ENCODE results near the gene ARHGAP15. TPM values are rescaled to one million over a fixed set of nuclear protein-coding genes. Genes with fewer than 3 reads are reported as not detected.
A peak's percentile ranks its signal among the peaks of the same experiment; 100 is the strongest.

Gene ARHGAP15
- total and polyA plus RNA-seq, 2 experiments from 2014 or later: not detected

- Histone ChIP-seq H3F3A (ENCODE audit: insufficient read depth) (no peaks in the 10 kb centered on the region), H3K4me2 (ENCODE audit: unreplicated experiment) (no peak overlapping the region), H4K20me1 (ENCODE audit: insufficient read depth) (no peaks in the 10 kb centered on the region), H3K4me1 (ENCODE audit: insufficient read depth) (peaks cover 7% of the 10 kb centered on the region; the same call in 1 of the 2 replicates), H2AFZ (no peak overlapping the region), H3K79me2 (ENCODE audit: insufficient read depth) (no peaks in the 10 kb centered on the region), H3K36me3 (ENCODE audit: low read depth) (no peaks in the 10 kb centered on the region), H3K9me3 (ENCODE audit: low read depth) (no peaks in the 10 kb centered on the region), H3K4me3 (no peak overlapping the region), H3K9ac (no peak overlapping the region), H3K27ac (no peak overlapping the region), H3K27me3 (replicated peaks; ENCODE audit: insufficient read depth) (no peaks in the 10 kb centered on the region), H3K9me2 (ENCODE audit: insufficient read depth) (no peaks in the 10 kb centered on the region)
- 94 to 98% methylated on average over 2 of the region's 2 CpGs for WGBS, 2 experiments (ENCODE audit: low coverage in 1 of 2, low lambda C conversion rate in 2 of 2, missing lambda C conversion rate in 2 of 2)
- DNase-seq: no peak
- in situ Hi-C loops (cut with MboI): no loop called here
- TF ChIP-seq EZH2phosphoT487 (IDR thresholded peaks at IDR 0.05; ENCODE audit: insufficient read depth, low read depth): no peak
- TF ChIP-seq EZH2 (IDR thresholded peaks at IDR 0.05; ENCODE audit: insufficient read depth, poor library complexity, severe bottlenecking): no peak
Observed at GRCh38 chr2:143729296-143729814, 600.1 kb downstream of the ARHGAP15 start.

GRCh38 chr2:143730155-143730952 lies 601.1 kb downstream of the ARHGAP15 start:
- TF ChIP-seq EZH2 (IDR thresholded peaks at IDR 0.05; ENCODE audit: insufficient read depth, poor library complexity, severe bottlenecking) (no peak), EZH2phosphoT487 (IDR thresholded peaks at IDR 0.05; ENCODE audit: insufficient read depth, low read depth) (no peak)
- Histone ChIP-seq H3F3A (ENCODE audit: insufficient read depth) (no peaks in the 10 kb centered on the region), H3K27me3 (replicated peaks; ENCODE audit: insufficient read depth) (no peaks in the 10 kb centered on the region), H3K36me3 (ENCODE audit: low read depth) (no peaks in the 10 kb centered on the region), H4K20me1 (ENCODE audit: insufficient read depth) (no peaks in the 10 kb centered on the region), H3K4me1 (ENCODE audit: insufficient read depth) (peaks cover 7% of the 10 kb centered on the region; the same call in 1 of the 2 replicates), H3K4me2 (ENCODE audit: unreplicated experiment) (peak overlapping the region; percentile 12), H3K4me3 (no peak overlapping the region), H3K9me2 (ENCODE audit: insufficient read depth) (no peaks in the 10 kb centered on the region), H3K9ac (no peak overlapping the region), H2AFZ (peak overlapping the region; percentile 40), H3K79me2 (ENCODE audit: insufficient read depth) (no peaks in the 10 kb centered on the region), H3K27ac (no peak overlapping the region), H3K9me3 (ENCODE audit: low read depth) (no peaks in the 10 kb centered on the region)
- in situ Hi-C loops (cut with MboI): no loop called here
- peak; percentile 67 for DNase-seq
- 21 to 24% methylated on average over 6 of the region's 6 CpGs for WGBS, 2 experiments (ENCODE audit: low coverage in 1 of 2, low lambda C conversion rate in 2 of 2, missing lambda C conversion rate in 2 of 2)

- no peaks in the 10 kb centered on the region for H3K9me3 ChIP-seq (ENCODE audit: low read depth)
- TF ChIP-seq EZH2 (IDR thresholded peaks at IDR 0.05; ENCODE audit: insufficient read depth, poor library complexity, severe bottlenecking): no peak
- H3K27me3 ChIP-seq (replicated peaks; ENCODE audit: insufficient read depth): no peaks in the 10 kb centered on the region
- H3K4me2 ChIP-seq (ENCODE audit: unreplicated experiment): no peak overlapping the region
- H3K4me1 ChIP-seq (ENCODE audit: insufficient read depth): peaks cover 7% of the 10 kb centered on the region; the same call in 1 of the 2 replicates
- WGBS, 2 experiments (ENCODE audit: low coverage in 1 of 2, low lambda C conversion rate in 2 of 2, missing lambda C conversion rate in 2 of 2): 75 to 83% methylated on average over 1 of the region's 1 CpG
- DNase-seq: peak; percentile 36
- no peaks in the 10 kb centered on the region for H4K20me1 ChIP-seq (ENCODE audit: insufficient read depth)
- H3K79me2 ChIP-seq (ENCODE audit: insufficient read depth): no peaks in the 10 kb centered on the region
- no peak overlapping the region for H3K27ac ChIP-seq
- no peak overlapping the region for H2AFZ ChIP-seq
- in situ Hi-C loops (cut with MboI): no loop called here
- H3K4me3 ChIP-seq: no peak overlapping the region
- H3K9me2 ChIP-seq (ENCODE audit: insufficient read depth): no peaks in the 10 kb centered on the region
- H3F3A ChIP-seq (ENCODE audit: insufficient read depth): no peaks in the 10 kb centered on the region
- H3K36me3 ChIP-seq (ENCODE audit: low read depth): no peaks in the 10 kb centered on the region
- no peak overlapping the region for H3K9ac ChIP-seq
Observed at GRCh38 chr2:143730953-143731260, 601.7 kb downstream of the ARHGAP15 start.

GRCh38 chr2:143732076-143732475 lies 602.9 kb downstream of the ARHGAP15 start:
- Histone ChIP-seq H3K9me3 (ENCODE audit: low read depth) (no peaks in the 10 kb centered on the region), H3K79me2 (ENCODE audit: insufficient read depth) (no peaks in the 10 kb centered on the region), H3K27ac (no peak overlapping the region), H3K4me2 (ENCODE audit: unreplicated experiment) (no peak overlapping the region), H3K4me1 (ENCODE audit: insufficient read depth) (peaks cover 7% of the 10 kb centered on the region; the same call in 1 of the 2 replicates), H2AFZ (no peak overlapping the region), H3K27me3 (replicated peaks; ENCODE audit: insufficient read depth) (no peaks in the 10 kb centered on the region), H3K4me3 (no peak overlapping the region), H3F3A (ENCODE audit: insufficient read depth) (no peaks in the 10 kb centered on the region), H3K9me2 (ENCODE audit: insufficient read depth) (no peaks in the 10 kb centered on the region), H4K20me1 (ENCODE audit: insufficient read depth) (no peaks in the 10 kb centered on the region), H3K9ac (no peak overlapping the region), H3K36me3 (ENCODE audit: low read depth) (no peaks in the 10 kb centered on the region)
- in situ Hi-C loops (cut with MboI): no loop called here
- TF ChIP-seq EZH2 (IDR thresholded peaks at IDR 0.05; ENCODE audit: insufficient read depth, poor library complexity, severe bottlenecking): no peak
- no peak for TF ChIP-seq EZH2phosphoT487 (IDR thresholded peaks at IDR 0.05; ENCODE audit: insufficient read depth, low read depth)
- no peak for DNase-seq
